Peyer's patch (tissue), 4 donors: ENCODE measurements around the gene TCF4.

Source experiments
- POLR2A ChIP-seq, 2 donors: fragments of 450-650 bp; IDR thresholded peaks; one replicate each; pipeline ENCODE4 v1.5.1; 2017; ENCODE audit warnings: antibody characterized with exemption in 2 of 2, mild to moderate bottlenecking in 2 of 2, moderate library complexity in 2 of 2
- TF ChIP-seq, protein P1 (sequence below), 6 experiments: fragments of 450-650 bp in 4 of 6; fragments of 200-600 bp in 2 of 6; sonication (generic) in 1 of 6; IDR thresholded peaks; one replicate each; pipeline ENCODE4 v1.5.1; 2017 to 2019; ENCODE audit warnings: antibody characterized with exemption in 6 of 6, mild to moderate bottlenecking in 3 of 6, moderate library complexity in 1 of 6

DNA sequence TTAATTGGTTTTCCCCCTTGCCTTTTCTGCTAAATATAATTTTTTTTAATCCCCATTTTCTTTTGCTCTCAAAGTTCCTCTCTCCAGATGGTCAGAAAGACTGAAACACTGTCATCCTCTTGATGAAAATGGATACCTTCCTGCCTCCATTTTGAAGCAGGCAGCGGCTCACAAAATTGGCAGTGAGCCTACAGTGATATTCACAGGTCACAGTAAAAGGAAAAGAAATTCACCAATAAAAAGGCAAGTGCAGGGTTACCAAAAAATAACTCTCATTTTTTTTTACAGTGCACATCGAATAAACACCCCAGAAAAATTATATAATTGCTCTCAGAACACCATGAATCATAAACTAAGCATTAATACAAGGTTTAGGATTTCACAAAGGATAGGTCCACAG is 307.5 kb downstream of the TCF4 start:
- TF ChIP-seq, protein P1, sequence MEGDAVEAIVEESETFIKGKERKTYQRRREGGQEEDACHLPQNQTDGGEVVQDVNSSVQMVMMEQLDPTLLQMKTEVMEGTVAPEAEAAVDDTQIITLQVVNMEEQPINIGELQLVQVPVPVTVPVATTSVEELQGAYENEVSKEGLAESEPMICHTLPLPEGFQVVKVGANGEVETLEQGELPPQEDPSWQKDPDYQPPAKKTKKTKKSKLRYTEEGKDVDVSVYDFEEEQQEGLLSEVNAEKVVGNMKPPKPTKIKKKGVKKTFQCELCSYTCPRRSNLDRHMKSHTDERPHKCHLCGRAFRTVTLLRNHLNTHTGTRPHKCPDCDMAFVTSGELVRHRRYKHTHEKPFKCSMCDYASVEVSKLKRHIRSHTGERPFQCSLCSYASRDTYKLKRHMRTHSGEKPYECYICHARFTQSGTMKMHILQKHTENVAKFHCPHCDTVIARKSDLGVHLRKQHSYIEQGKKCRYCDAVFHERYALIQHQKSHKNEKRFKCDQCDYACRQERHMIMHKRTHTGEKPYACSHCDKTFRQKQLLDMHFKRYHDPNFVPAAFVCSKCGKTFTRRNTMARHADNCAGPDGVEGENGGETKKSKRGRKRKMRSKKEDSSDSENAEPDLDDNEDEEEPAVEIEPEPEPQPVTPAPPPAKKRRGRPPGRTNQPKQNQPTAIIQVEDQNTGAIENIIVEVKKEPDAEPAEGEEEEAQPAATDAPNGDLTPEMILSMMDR (IDR thresholded peaks at IDR 0.05), result no peak
- no peak for TF ChIP-seq POLR2A (IDR thresholded peaks at IDR 0.05)
